Fibroblast of lung (primary cell): Measurements from ENCODE around the gene FAM131A. TPM values are rescaled to one million over a fixed set of nuclear protein-coding genes. Genes with fewer than 3 reads are reported as not detected.
A peak's percentile ranks its signal among the peaks of the same experiment; 100 is the strongest.

Experiments used
- DNase-seq, 2 donors: peaks; one replicate each; pipeline versions ENCODE4 v3.0.0 to v3.0.0-alpha.2; 2010; ENCODE audit warnings: low read depth in 2 of 2
- H2AFZ ChIP-seq: 2 replicates; pipeline ENCODE4 v1.5.1; 2012; ENCODE audit warnings: low read length, control low read depth, inconsistent platforms
- H3K27ac ChIP-seq: 2 replicates; pipeline ENCODE4 v1.5.1; 2011; ENCODE audit warnings: low read length, control low read depth; ENCODE audit not compliant: insufficient read depth
- H3K27me3 ChIP-seq: 2 replicates; pipeline ENCODE4 v1.5.1; 2011; ENCODE audit warnings: mild to moderate bottlenecking, low read length; ENCODE audit not compliant: control insufficient read depth, insufficient read depth
- H3K36me3 ChIP-seq: 2 replicates; pipeline ENCODE4 v1.5.1; 2011; ENCODE audit warnings: low read length; ENCODE audit not compliant: control insufficient read depth, insufficient read depth
- H3K4me1 ChIP-seq: 2 replicates; pipeline ENCODE4 v1.5.1; 2011; ENCODE audit warnings: low read length; ENCODE audit not compliant: control insufficient read depth, insufficient read depth; ENCODE audit errors: extremely low read depth
- H3K4me2 ChIP-seq: 2 replicates; pipeline ENCODE4 v1.5.1; 2011; ENCODE audit warnings: low read length, control low read depth; ENCODE audit not compliant: insufficient read depth; ENCODE audit errors: extremely low read depth
- H3K4me3 ChIP-seq, 4 experiments: fragments of 200-600 bp in 1 of 4; sonication (generic) in 1 of 4; replicated peaks in 1 of 4; 2 replicates each; pipeline ENCODE4 v1.5.1; 2011 to 2016; ENCODE audit warnings: low read length in 4 of 4, low read depth in 3 of 4, mild to moderate bottlenecking in 3 of 4, control low read depth in 2 of 4, inconsistent platforms in 1 of 4, mixed read lengths in 1 of 4; ENCODE audit not compliant: insufficient read depth in 1 of 4; ENCODE audit errors: control extremely low read depth in 1 of 4
- H3K79me2 ChIP-seq: 2 replicates; pipeline ENCODE4 v1.5.1; 2012; ENCODE audit warnings: mild to moderate bottlenecking, low read length, inconsistent platforms; ENCODE audit not compliant: control insufficient read depth, insufficient read depth
- H3K9ac ChIP-seq: 2 replicates; pipeline ENCODE4 v1.5.1; 2011; ENCODE audit warnings: mild to moderate bottlenecking, low read length, control low read depth; ENCODE audit not compliant: insufficient read depth
- H3K9me3 ChIP-seq: 2 replicates; pipeline ENCODE4 v1.5.1; 2012; ENCODE audit warnings: low read depth, low read length; ENCODE audit not compliant: control insufficient read depth, insufficient read depth
- H4K20me1 ChIP-seq: 2 replicates; pipeline ENCODE4 v1.5.1; 2011; ENCODE audit warnings: low read length; ENCODE audit not compliant: control insufficient read depth, insufficient read depth; ENCODE audit errors: extremely low read depth
- CTCF ChIP-seq, 2 donors: IDR thresholded peaks in 1 of 2; conservative IDR thresholded peaks in 1 of 2; 1 replicate in 1 of 2; 2 replicates in 1 of 2; pipeline ENCODE4 v1.5.1; 2011 to 2012; ENCODE audit warnings: low read length in 2 of 2, control low read depth in 1 of 2, inconsistent platforms in 1 of 2, low read depth in 1 of 2, mild to moderate bottlenecking in 1 of 2
- EZH2 ChIP-seq: IDR thresholded peaks from 2 replicates; pipeline ENCODE4 v1.5.1; 2012; ENCODE audit warnings: low read length, control low read depth, mild to moderate bottlenecking; ENCODE audit errors: missing control alignments
- polyA plus RNA-seq, 2 donors: library from polyadenylated mRNA; depleted of rRNA in 1 of 2; stranded (reverse) in 1 of 2; unstranded in 1 of 2; fragments of >200 nt; gene quantifications; 2 replicates each; pipeline ENCODE4 v1.2.1, GENCODE V29; 2011 to 2012; ENCODE audit warnings: missing spikeins in 1 of 2
- total RNA-seq: library from RNA; depleted of rRNA; stranded (reverse); fragments of >200 nt; gene quantifications from 2 replicates; pipeline ENCODE4 v1.2.1, GENCODE V29; 2014

FAM131A gene
- total and polyA plus RNA-seq, 2 donors (not counting 1 experiment from before 2014, with no cell fraction given) = 9.3 to 22.3 TPM

GRCh38 chr3:184379358-184380184 lies 42.2 kb downstream of the FAM131A start, which contains the start of gene CHRD:
Gene CHRD, plus strand, starts transcription at chr3:184380054. Its CDS starts 265 bp downstream, at chr3:184380319.
- H3K4me3 ChIP-seq = peak within 1 kb of the TSS in 2 of 4 experiments; percentile 21 to 51
- no peaks in the 10 kb centered on the region for H3K79me2 ChIP-seq
- TF ChIP-seq CTCF (conservative IDR thresholded peaks at IDR 0.05 in 1 of 2, IDR thresholded peaks at IDR 0.05 in 1 of 2; ENCODE audit: low read depth in 1 of 2, low read length in 2 of 2) (no peak), EZH2 (peak; percentile 86)
- peak within 1 kb of the TSS; percentile 37 for H3K4me2 ChIP-seq
- H3K27ac ChIP-seq = no peak within 1 kb of the TSS
- H2AFZ ChIP-seq = no peak within 1 kb of the TSS
- H3K27me3 ChIP-seq = peaks cover 39% of the 10 kb centered on the region
- no peaks in the 10 kb centered on the region for H3K4me1 ChIP-seq
- no peak for DNase-seq
- peak within 1 kb of the TSS; percentile 27 for H3K9ac ChIP-seq
- no peaks in the 10 kb centered on the region for H3K9me3 ChIP-seq
- H4K20me1 ChIP-seq = no peaks in the 10 kb centered on the region
- H3K36me3 ChIP-seq = no peaks in the 10 kb centered on the region

- peak overlapping the region; percentile 37 for H3K4me2 ChIP-seq
- no peaks in the 10 kb centered on the region for H3K36me3 ChIP-seq
- no peaks in the 10 kb centered on the region for H3K4me1 ChIP-seq
- H3K9ac ChIP-seq = no peak overlapping the region
- no peak overlapping the region for H3K27ac ChIP-seq
- peak overlapping the region in 1 of 4 experiments; percentile 51 for H3K4me3 ChIP-seq
- H3K27me3 ChIP-seq = peaks cover 37% of the 10 kb centered on the region
- H3K79me2 ChIP-seq = no peaks in the 10 kb centered on the region
- no peaks in the 10 kb centered on the region for H3K9me3 ChIP-seq
- peak; percentile 31 to 42 for DNase-seq
- no peaks in the 10 kb centered on the region for H4K20me1 ChIP-seq
- TF ChIP-seq CTCF (conservative IDR thresholded peaks at IDR 0.05 in 1 of 2, IDR thresholded peaks at IDR 0.05 in 1 of 2; ENCODE audit: low read depth in 1 of 2, low read length in 2 of 2) = no peak
- TF ChIP-seq EZH2 = no peak
- no peak overlapping the region for H2AFZ ChIP-seq
These were observed 42.8 kb downstream of the FAM131A start for GRCh38 chr3:184380185-184380626.

GRCh38 chr3:184380627-184381260 lies 43.3 kb downstream of the FAM131A start:
- Histone ChIP-seq H3K9ac (no peak overlapping the region), H3K27me3 (peaks cover 36% of the 10 kb centered on the region), H2AFZ (no peak overlapping the region), H3K27ac (no peak overlapping the region), H3K4me3 (peak overlapping the region in 2 of 4 experiments; percentile 21 to 51), H4K20me1 (no peaks in the 10 kb centered on the region), H3K79me2 (no peaks in the 10 kb centered on the region), H3K9me3 (no peaks in the 10 kb centered on the region), H3K36me3 (no peaks in the 10 kb centered on the region), H3K4me1 (no peaks in the 10 kb centered on the region), H3K4me2 (peak overlapping the region; percentile 1)
- no peak for DNase-seq
- peak; percentile 100 for TF ChIP-seq EZH2
- TF ChIP-seq CTCF (conservative IDR thresholded peaks at IDR 0.05 in 1 of 2, IDR thresholded peaks at IDR 0.05 in 1 of 2; ENCODE audit: low read depth in 1 of 2, low read length in 2 of 2) = no peak
